HG03342 (cell line): ENCODE results near the gene CDK17.
A peak's percentile ranks its signal among the peaks of the same experiment; 100 is the strongest.
"Not testable (repeated sequence)": the region's sequence is repeated elsewhere in the genome, so short reads cannot be mapped to it uniquely, and the experiment has no call there.

ENCODE experiments used
- ATAC-seq: cut with Tn5 transposase; IDR thresholded peaks from one replicate; pipeline ENCODE4 v1.9.1; 2021; ENCODE audit warnings: mild to moderate bottlenecking, moderate library complexity; ENCODE audit not compliant: unreplicated experiment

The CDK17 gene

DNA sequence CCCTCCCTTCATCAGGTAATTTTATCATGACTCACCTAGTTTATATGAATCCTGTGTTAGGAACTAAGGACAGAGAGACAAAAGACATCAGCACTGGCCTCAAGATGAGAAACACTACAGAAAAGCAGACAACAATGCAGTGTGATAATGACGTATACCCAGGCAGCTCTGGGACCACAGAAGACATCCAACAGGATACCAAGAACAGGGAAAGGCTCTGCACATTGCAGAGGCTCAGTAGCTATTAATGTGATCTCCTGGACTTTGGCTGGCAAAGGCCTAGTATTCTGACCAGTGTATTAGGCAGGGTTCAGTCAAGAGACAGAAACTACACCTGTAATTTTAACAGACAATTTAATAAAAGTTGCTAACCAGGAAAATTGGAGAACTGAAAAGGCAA lies 39.7 kb downstream of the CDK17 start:
- ATAC-seq: no peak

DNA sequence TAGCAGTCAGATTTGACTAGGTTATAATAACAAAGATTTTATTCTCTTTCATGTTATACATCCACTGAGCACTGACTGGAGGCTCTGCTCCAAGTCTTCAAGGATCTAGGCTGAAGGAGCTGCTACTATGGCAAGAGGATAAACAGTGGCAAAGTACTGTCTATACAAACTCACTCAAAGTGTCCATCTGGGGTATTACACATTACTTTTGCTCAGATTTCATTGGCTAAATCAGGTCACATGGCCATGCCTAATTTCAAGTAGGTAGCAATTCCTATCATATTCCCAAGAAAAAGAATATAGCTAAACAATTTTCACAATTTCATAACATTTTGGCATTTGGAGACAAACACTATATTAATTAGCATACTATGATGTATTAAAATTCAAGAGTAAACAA lies 40.9 kb downstream of the CDK17 start:
- no peak for ATAC-seq

DNA sequence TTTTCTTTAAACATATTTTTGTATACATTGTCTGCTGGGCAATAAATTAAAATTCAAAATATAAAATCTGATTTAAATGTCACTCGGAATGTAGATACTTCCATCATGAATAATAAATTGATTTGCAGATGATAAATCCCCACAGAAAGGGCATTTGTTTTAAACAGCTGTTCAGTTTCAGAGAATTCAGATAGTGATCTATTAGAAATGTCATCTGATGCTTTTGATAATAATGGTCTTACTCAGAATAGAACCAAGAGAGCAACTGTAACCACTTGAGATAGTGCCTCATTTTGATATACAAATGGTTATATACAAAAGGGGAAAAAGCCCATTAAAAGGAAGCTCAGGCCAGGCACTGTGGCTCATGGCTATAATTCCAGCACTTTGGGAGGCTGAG lies 43.4 kb downstream of the CDK17 start:
- no peak for ATAC-seq

GRCh38 chr12:96354844-96355534 lies 45.2 kb downstream of the CDK17 start:
- no peak for ATAC-seq

- ATAC-seq: no peak
Observed at GRCh38 chr12:96354326-96354725, 45.9 kb downstream of the CDK17 start.

- ATAC-seq: no peak
Observed at GRCh38 chr12:96352161-96352835, 47.9 kb downstream of the CDK17 start.

DNA sequence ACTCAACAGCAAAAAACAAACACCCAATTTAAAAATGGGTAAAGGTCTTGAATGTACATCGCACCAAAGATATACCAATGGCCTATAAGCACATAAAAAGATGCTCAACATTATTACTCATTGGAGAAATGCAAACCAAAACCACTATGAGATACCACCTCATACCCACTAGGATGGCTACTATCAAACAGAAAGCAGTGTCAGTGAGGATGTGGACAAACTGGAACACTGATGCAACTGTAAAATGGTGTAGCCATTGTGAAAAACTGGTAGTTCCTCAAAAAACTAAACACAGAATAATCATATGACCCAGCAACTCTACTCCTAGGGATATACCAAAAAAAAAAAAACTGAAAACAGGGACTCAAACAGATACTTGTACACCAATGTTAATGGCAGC lies 49.3 kb downstream of the CDK17 start:
- ATAC-seq: peak; percentile 41

DNA sequence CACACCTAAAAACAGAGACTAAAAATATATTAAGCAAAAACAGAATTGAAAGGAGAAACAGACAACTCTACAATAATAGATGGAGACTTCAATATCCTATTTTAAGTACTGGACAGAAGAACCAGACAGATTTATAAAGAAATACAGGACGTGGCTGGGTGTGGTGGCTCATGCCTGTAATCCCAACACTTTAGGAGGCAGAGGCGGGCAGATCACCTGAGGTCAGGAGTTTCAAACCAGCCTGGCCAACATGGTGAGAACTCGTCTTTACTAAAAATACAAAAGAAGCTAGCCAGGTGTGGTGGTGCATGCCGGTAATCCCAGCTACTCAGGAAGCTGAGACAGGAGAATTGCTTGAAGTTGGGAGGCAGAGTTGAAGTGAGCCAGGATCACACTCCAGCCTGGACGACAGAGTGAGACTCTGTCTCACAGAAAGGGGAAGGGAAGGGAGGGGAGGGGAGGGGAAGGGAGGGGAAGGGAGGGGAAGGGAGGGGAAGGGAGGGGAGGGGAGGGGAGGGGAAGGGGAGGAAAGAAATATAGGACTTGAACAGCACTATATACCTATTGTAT lies 53.0 kb downstream of the CDK17 start:
- no peak for ATAC-seq

DNA sequence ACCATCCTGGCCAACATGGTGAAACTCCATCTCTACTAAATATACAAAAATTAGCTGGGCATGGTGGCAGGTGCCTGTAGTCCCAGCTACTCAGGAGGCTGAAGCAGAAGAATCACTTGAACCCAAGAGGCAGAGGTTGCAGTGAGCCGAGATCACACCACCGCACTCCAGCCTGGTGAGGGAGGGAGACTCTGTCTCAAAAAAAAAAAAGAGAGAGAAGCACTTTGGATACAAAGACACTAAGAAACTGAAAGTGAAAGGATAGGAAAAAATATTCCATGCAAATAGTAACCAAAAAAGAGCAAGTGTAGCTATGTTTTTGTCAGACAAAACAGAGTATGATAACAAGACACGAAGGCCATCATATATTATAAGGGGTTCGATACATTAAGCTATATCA lies 53.5 kb downstream of the CDK17 start:
- ATAC-seq: not testable (repeated sequence)

DNA sequence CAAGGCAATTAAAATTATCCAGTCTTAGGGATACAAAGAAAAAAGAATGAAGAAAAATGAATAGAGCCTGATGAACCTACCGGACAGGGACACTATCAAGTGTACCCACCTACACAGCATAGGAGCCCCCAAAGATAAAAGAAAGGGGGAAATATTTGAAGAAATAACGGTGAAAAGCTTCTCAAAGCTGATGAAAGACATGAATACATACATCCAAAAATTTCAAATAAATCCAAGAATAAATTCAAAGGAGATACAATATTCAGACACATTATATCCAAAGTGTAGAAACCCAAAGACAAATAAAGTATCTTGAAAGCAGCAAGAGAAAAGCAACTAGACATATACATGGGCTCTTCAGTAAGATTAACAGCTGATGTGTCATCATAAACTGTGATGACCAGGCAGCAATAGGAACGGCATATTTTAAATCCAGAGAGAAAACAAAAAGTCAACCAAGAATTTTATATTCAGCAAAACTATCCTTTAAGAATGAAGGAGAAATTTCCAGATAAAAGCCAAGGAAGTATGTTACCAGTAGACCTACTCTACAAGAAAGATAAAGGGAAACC lies 56.0 kb downstream of the CDK17 start:
- no peak for ATAC-seq

- ATAC-seq: no peak
Observed at GRCh38 chr12:96343347-96343954, 56.8 kb downstream of the CDK17 start.

GRCh38 chr12:96339666-96340065 lies 60.6 kb downstream of the CDK17 start:
- ATAC-seq: not testable (repeated sequence)

GRCh38 chr12:96338852-96339471 lies 61.3 kb downstream of the CDK17 start:
- ATAC-seq: no peak

DNA sequence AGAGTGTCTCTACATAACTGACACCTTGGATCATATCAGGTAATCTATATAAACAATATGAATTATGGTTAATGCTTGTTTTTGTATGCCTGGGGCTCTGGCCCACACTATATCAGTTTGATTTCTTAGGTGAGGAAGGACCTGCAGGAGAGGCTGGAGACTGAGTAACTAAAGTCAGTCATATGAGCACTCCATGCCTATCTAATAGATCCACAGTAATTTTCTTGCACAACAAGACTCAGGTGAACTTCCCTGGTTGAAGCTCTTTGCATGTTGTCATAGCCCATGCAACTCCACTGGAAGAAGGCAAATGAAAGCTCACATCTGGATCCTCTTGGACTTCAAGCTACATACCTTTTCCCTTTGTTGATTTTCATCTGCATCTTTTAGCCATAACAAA lies 62.3 kb downstream of the CDK17 start:
- ATAC-seq: no peak

GRCh38 chr12:96336489-96336888 lies 63.8 kb downstream of the CDK17 start:
- no peak for ATAC-seq

DNA sequence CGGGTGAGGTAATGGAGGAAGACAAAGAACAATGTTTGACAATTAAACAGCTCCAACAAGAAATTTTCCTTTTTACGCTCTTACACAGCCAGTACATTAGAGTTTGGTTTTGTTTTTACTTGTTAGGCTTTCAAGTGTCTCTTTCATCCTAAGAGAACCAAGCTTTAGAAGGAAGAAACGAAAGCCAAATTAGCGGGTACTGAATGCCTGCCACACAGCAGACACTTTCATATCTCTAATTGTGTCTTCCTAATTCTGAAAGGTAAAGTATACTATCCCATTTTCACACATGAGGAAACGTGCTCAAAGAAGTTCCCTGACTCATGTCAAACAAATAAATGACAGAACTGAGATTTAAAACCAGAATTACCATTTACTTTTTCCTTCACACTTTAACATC lies 65.0 kb downstream of the CDK17 start:
- peak; percentile 88 for ATAC-seq

DNA sequence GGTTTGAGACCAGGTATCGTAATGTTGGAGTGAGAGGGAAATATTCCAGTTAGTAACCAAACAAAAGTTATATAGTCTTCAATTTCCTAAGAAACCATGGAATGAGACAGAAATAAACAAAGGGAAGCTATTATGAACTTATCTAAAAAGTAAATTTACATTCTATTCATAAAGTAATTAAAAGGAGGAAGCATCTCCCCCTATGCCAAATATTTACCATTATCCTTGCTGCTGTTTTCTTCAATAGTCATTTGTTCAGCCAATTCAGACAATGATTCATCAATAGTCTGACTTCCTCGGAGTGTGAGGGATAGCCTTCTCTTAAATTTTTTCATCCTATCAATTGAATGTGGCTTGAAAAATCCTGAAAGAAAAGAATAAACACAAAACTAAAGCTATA lies 65.7 kb downstream of the CDK17 start:
- ATAC-seq: no peak

DNA sequence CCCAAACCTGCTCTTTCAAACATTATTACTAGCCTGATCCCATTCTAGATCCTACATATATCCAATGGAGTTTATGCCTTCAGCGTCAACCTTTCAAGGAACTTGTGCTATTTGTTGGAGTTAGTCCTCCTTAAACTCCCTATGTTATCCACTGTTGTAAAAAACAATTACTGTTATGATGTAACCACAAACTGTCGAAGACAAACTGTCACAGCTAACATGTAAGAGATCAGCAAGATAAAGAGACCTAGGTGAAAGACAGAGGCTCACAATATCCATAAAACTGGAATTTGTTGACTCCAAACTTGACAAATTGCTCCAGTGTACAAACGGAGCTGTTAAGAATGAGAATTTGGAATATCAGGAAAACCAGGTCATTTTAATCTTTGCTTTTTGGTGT lies 70.7 kb downstream of the CDK17 start:
- no peak for ATAC-seq

DNA sequence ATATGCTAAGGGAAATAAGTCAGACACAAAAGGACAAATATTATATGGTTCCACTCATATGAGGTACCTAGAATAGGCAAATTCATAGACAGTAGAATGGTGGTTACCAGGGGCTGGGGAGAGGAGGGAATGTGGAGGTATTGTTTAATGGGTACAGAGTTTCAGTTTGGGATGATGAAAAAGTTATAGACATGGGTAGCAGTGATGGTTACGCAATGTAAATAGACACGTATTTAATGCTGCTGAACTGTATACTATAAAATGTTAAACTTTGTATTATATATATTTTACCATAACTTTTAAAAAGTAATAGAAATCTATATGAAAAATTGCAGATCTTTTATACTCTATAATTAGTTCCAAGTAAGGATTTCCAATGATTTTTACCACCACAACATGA lies 71.2 kb downstream of the CDK17 start:
- ATAC-seq: no peak

DNA sequence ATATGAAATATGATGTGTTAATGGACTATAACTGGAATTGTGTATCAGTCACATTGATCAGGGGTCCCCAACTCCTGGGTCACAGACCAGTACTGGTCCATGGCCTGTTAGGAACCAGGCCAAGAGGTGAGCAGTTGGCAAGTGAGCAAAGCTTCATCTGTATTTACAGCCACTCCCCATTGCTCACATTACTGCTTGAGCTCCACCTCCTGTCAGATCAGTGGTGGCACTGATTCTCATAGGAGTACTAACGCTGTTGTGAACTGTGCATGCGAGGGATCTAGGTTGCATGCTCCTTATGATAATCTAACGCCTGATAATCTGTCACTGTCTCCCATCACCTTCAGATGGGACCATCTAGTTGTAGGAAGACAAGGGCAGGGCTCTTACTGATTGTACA lies 72.3 kb downstream of the CDK17 start:
- ATAC-seq: peak; percentile 35

- peak; percentile 83 for ATAC-seq
Observed at GRCh38 chr12:96327346-96327745, 72.9 kb downstream of the CDK17 start.
